Trophoblast cell (in vitro differentiated cells and primary cell): ENCODE data around the gene ZNF212.

Source experiments
- DNase-seq, 2 donors: peaks; one replicate each; pipeline ENCODE4 v3.0.0-alpha.2; 2016
- H2AFZ ChIP-seq: 2 replicates; pipeline ENCODE4 v1.6.1; 2013; ENCODE audit warnings: low read length, moderate library complexity, mild to moderate bottlenecking; ENCODE audit not compliant: insufficient read depth, poor library complexity
- H2AK5ac ChIP-seq: 2 replicates; pipeline ENCODE4 v1.6.1; 2013; ENCODE audit warnings: mild to moderate bottlenecking, low read length
- H2BK120ac ChIP-seq: 2 replicates; pipeline ENCODE4 v1.6.1; 2013; ENCODE audit warnings: low read length, mild to moderate bottlenecking, moderate library complexity; ENCODE audit not compliant: insufficient read depth, poor library complexity
- H2BK12ac ChIP-seq: 2 replicates; pipeline ENCODE4 v1.6.1; 2013; ENCODE audit warnings: mild to moderate bottlenecking, low read length, moderate library complexity
- H2BK5ac ChIP-seq: 2 replicates; pipeline ENCODE4 v1.6.1; 2013; ENCODE audit warnings: low read length, low read depth, moderate library complexity, mild to moderate bottlenecking; ENCODE audit not compliant: poor library complexity
- H3K14ac ChIP-seq: 2 replicates; pipeline ENCODE4 v1.6.1; 2013; ENCODE audit warnings: mild to moderate bottlenecking, low read length
- H3K18ac ChIP-seq: 2 replicates; pipeline ENCODE4 v1.6.1; 2013; ENCODE audit warnings: mild to moderate bottlenecking, low read length
- H3K23ac ChIP-seq: 2 replicates; pipeline ENCODE4 v1.6.1; 2013; ENCODE audit warnings: low read length
- H3K27ac ChIP-seq: 2 replicates; pipeline ENCODE4 v1.5.1; 2013; ENCODE audit warnings: low read depth, mild to moderate bottlenecking, inconsistent platforms, low read length, moderate library complexity
- H3K27me3 ChIP-seq: 2 replicates; pipeline ENCODE4 v1.6.1; 2013; ENCODE audit warnings: inconsistent platforms, mild to moderate bottlenecking, low read length, moderate library complexity; ENCODE audit not compliant: insufficient read depth
- H3K36me3 ChIP-seq, 2 experiments: 1 replicate in 1 of 2; 2 replicates in 1 of 2; pipeline ENCODE4 v1.6.1; 2013; ENCODE audit warnings: low read length in 2 of 2, mild to moderate bottlenecking in 2 of 2, moderate library complexity in 1 of 2; ENCODE audit not compliant: insufficient read depth in 2 of 2, control insufficient read depth in 1 of 2
- H3K4ac ChIP-seq: 2 replicates; pipeline ENCODE4 v1.6.1; 2013; ENCODE audit warnings: low read depth, mild to moderate bottlenecking, low read length, moderate library complexity
- H3K4me1 ChIP-seq, 2 experiments: 1 replicate in 1 of 2; 2 replicates in 1 of 2; pipeline ENCODE4 v1.6.1; 2013; ENCODE audit warnings: low read length in 2 of 2, mild to moderate bottlenecking in 2 of 2, moderate library complexity in 1 of 2; ENCODE audit not compliant: insufficient read depth in 2 of 2, control insufficient read depth in 1 of 2
- H3K4me2 ChIP-seq: 2 replicates; pipeline ENCODE4 v1.6.1; 2013; ENCODE audit warnings: inconsistent platforms, mild to moderate bottlenecking, low read length, moderate library complexity
- H3K4me3 ChIP-seq: 2 replicates; pipeline ENCODE4 v1.5.1; 2013; ENCODE audit warnings: mild to moderate bottlenecking, low read depth, low read length, inconsistent platforms
- H3K79me1 ChIP-seq: one replicate; pipeline ENCODE4 v1.6.1; 2013; ENCODE audit warnings: low read length
- H3K79me2 ChIP-seq: 2 replicates; pipeline ENCODE4 v1.6.1; 2013; ENCODE audit warnings: low read length, mild to moderate bottlenecking; ENCODE audit not compliant: control insufficient read depth, insufficient read depth, poor library complexity
- H3K9ac ChIP-seq: 2 replicates; pipeline ENCODE4 v1.6.1; 2013; ENCODE audit warnings: mild to moderate bottlenecking, low read length
- H3K9me3 ChIP-seq: 2 replicates; pipeline ENCODE4 v1.6.1; 2013; ENCODE audit warnings: low read depth, mild to moderate bottlenecking, control low read depth, inconsistent platforms, low read length; ENCODE audit not compliant: insufficient read depth
- H4K12ac ChIP-seq: 2 replicates; pipeline ENCODE4 v1.6.1; 2013; ENCODE audit warnings: low read depth, mild to moderate bottlenecking, low read length, moderate library complexity
- H4K8ac ChIP-seq: 2 replicates; pipeline ENCODE4 v1.6.1; 2013; ENCODE audit warnings: low read depth, mild to moderate bottlenecking, low read length, moderate library complexity
- H4K91ac ChIP-seq: one replicate; pipeline ENCODE4 v1.6.1; 2013; ENCODE audit warnings: low read depth, mild to moderate bottlenecking, low read length, moderate library complexity
- WGBS: extraction: QIAGEN DNeasy Blood & Tissue Kit; methylation state at CpG from one replicate; pipeline ENCODE4 v1.1.7; 2013; ENCODE audit warnings: missing lambda C conversion rate; ENCODE audit not compliant: insufficient read length, insufficient coverage; ENCODE audit errors: extremely low coverage; 5-methylcytosine and 5-hydroxymethylcytosine counted together

ZNF212 gene

DNA sequence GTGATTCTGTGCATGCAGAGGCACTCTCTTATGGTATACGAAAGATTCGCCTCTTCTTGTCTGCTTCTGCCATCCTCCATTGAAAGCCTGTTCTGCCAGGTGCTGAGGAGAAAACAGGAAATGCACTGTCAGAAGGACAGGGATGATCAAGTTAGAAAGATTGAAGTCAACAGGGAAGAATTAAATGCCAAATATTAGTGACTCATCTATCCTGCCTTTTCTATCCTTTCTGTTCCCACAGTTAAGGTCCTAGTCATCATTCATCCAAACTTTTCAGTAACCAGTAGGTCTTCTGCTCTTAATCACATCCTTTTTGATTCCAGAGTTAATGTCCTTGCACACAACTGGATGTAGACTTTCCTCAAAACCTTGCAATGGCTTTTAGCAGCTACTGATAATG, 17.7 kb downstream of the ZNF212 start:
- no peak overlapping the region for H3K4me3 ChIP-seq
- H3K27ac ChIP-seq, result no peak overlapping the region
- no peak overlapping the region for H4K8ac ChIP-seq
- no peak overlapping the region for H2AK5ac ChIP-seq
- no peak overlapping the region for H2AFZ ChIP-seq
- no peak overlapping the region for H3K14ac ChIP-seq
- DNase-seq, result no peak
- H3K23ac ChIP-seq, result no peak overlapping the region
- no peak overlapping the region for H4K91ac ChIP-seq
- peaks cover 2% of the 10 kb centered on the region for H3K79me2 ChIP-seq
- H3K4ac ChIP-seq, result no peak overlapping the region
- H3K9ac ChIP-seq, result no peak overlapping the region
- H3K36me3 ChIP-seq, result peaks cover 25 to 34% of the 10 kb centered on the region in 2 experiments
- H3K79me1 ChIP-seq, result peaks cover 5% of the 10 kb centered on the region
- H2BK5ac ChIP-seq, result no peak overlapping the region
- peaks cover 0 to 4% of the 10 kb centered on the region in 2 experiments for H3K4me1 ChIP-seq
- no peak overlapping the region for H4K12ac ChIP-seq
- H2BK120ac ChIP-seq, result no peak overlapping the region
- no peaks in the 10 kb centered on the region for H3K27me3 ChIP-seq
- no peak overlapping the region for H3K4me2 ChIP-seq
- H3K18ac ChIP-seq, result no peak overlapping the region
- H2BK12ac ChIP-seq, result no peak overlapping the region
- WGBS, result no CpG with 5 or more reads among the region's 2 CpGs
- H3K9me3 ChIP-seq, result no peaks in the 10 kb centered on the region

DNA sequence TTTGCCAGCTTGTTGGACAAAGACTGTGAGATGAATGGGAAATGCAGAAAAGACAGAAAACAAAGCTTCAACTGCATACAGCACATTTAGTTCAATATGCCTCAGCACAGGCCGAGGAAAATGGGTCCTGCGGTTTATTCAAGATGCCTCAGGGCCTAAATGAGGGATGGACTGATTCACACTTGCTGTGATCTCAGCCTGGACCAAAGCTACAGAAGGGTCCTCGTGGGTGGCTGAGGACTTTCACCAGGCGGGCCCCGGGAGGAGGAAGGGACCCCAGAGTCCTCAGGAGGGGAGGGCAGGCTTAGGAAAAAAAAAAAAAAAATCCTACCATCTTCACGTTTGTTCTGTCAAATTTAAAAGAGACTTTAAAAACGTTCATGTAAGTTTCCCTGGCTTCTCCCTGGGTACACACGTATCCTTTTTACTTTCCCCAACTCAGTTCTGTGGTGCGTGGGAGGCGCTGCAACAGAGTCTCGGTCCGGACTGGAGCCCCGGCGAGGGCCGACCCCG, 21.9 kb downstream of the ZNF212 start:
- Histone ChIP-seq H4K8ac (peak overlapping the region; percentile 85), H3K4me1 (peaks cover 6 to 8% of the 10 kb centered on the region in 2 experiments), H4K12ac (peak overlapping the region; percentile 57), H2BK12ac (no peak overlapping the region), H3K14ac (peak overlapping the region; percentile 54), H2AK5ac (no peak overlapping the region), H3K18ac (peak overlapping the region; percentile 38), H3K9ac (peak overlapping the region; percentile 61), H2BK120ac (peak overlapping the region; percentile 23), H3K4me2 (peak overlapping the region; percentile 92), H3K79me2 (peaks cover 6% of the 10 kb centered on the region), H2AFZ (peak overlapping the region; percentile 91), H2BK5ac (no peak overlapping the region), H3K27ac (peak overlapping the region; percentile 69), H3K23ac (no peak overlapping the region), H3K4ac (no peak overlapping the region), H3K79me1 (peaks cover 10% of the 10 kb centered on the region), H3K4me3 (peak overlapping the region; percentile 77), H3K9me3 (no peaks in the 10 kb centered on the region), H4K91ac (peak overlapping the region; percentile 71), H3K27me3 (no peaks in the 10 kb centered on the region), H3K36me3 (peaks cover 7 to 8% of the 10 kb centered on the region in 2 experiments)
- no CpG with 5 or more reads among the region's 16 CpGs for WGBS
- peak; percentile 54 to 81 for DNase-seq

DNA sequence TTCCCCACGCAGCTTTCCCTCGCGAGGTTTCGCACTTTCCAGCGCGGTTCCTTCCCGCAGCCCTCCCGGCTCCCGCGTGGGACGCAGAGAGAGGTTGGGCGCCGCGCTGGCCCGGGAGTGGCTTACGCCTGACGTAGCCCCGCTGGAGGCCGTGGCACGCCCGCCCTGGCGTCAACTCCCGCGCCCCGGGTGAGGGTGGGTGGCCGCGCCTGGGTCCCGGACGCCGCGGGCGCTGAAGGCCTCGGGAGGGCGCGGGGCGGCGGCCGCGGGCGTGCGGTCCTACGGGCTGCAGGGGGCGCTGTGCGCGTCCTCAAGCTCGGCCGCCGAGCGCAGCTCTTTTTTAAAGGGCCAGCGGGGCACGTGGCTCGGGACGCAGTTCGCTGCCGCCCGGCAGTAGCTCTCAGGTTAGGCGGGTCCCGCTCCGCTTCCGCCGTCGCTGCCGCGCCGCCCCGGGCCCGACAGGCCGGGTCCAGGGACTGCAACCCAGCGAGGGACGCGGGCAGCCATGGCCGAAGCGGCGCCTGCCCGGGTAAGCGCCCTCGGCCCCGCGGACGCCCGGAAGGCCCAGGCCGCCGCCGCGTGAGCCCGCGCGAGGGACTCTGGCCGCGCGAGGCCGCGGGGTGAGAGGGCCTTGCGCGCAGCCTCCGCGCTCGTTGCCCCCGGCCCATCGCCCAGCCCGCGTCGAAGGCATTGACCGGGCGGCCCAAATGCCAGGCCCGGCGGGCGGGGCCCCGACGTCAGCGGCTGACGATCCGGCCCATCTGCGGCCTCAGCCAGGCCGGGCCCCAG, 22.6 kb downstream of the ZNF212 start, which contains the start of gene ZNF783:
ZNF783 (plus strand) TSS at position 368 of the 789 bp plus-strand sequence; CDS start at position 506, 138 bp downstream.
- Histone ChIP-seq H4K8ac (peak within 1 kb of the TSS; percentile 85), H3K36me3 (peaks cover 13 to 14% of the 10 kb centered on the region in 2 experiments), H3K27me3 (no peaks in the 10 kb centered on the region), H3K79me2 (peaks cover 6% of the 10 kb centered on the region), H3K9ac (peak within 1 kb of the TSS; percentile 94), H3K23ac (no peak within 1 kb of the TSS), H3K9me3 (no peaks in the 10 kb centered on the region), H3K4me3 (peak within 1 kb of the TSS; percentile 77), H2BK12ac (peak within 1 kb of the TSS; percentile 26), H2AFZ (peak within 1 kb of the TSS; percentile 91), H2AK5ac (peak within 1 kb of the TSS; percentile 82), H3K4me2 (peak within 1 kb of the TSS; percentile 92), H2BK120ac (peak within 1 kb of the TSS; percentile 89), H3K14ac (peak within 1 kb of the TSS; percentile 89), H3K79me1 (peaks cover 10% of the 10 kb centered on the region), H3K18ac (peak within 1 kb of the TSS; percentile 91), H3K4me1 (peaks cover 6 to 8% of the 10 kb centered on the region in 2 experiments), H2BK5ac (peak within 1 kb of the TSS; percentile 70), H4K12ac (peak within 1 kb of the TSS; percentile 90), H3K27ac (peak within 1 kb of the TSS; percentile 69), H3K4ac (peak within 1 kb of the TSS; percentile 77), H4K91ac (peak within 1 kb of the TSS; percentile 94)
- DNase-seq, result peak; percentile 85 to 94
- no CpG with 5 or more reads among the region's 115 CpGs for WGBS

DNA sequence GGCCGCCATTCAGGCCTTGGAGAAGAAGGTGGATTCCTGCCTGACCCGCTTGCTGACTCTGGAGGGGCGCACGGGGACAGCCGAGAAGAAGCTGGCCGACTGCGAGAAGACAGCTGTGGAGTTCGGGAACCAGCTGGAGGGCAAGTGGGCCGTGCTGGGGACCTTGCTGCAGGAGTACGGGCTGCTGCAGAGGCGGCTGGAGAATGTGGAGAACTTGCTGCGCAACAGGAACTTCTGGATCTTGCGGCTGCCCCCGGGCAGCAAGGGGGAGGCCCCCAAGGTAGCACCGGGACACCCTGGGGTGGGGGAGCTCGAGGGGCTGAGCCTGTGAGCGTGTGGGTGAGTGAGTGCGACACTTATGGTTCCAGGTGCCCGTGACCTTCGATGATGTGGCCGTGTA, 27.0 kb downstream of the ZNF212 start:
- H3K27ac ChIP-seq, result no peak overlapping the region
- no peak overlapping the region for H2BK120ac ChIP-seq
- peaks cover 21% of the 10 kb centered on the region in 2 experiments for H3K36me3 ChIP-seq
- H3K4me2 ChIP-seq, result no peak overlapping the region
- no peak overlapping the region for H4K12ac ChIP-seq
- H2BK5ac ChIP-seq, result no peak overlapping the region
- H2AFZ ChIP-seq, result no peak overlapping the region
- H3K9ac ChIP-seq, result no peak overlapping the region
- H3K79me1 ChIP-seq, result peaks cover 10% of the 10 kb centered on the region
- no peak overlapping the region for H3K23ac ChIP-seq
- H4K8ac ChIP-seq, result no peak overlapping the region
- H3K4me3 ChIP-seq, result no peak overlapping the region
- no peak overlapping the region for H3K4ac ChIP-seq
- no CpG with 5 or more reads among the region's 21 CpGs for WGBS
- H3K9me3 ChIP-seq, result no peaks in the 10 kb centered on the region
- no peak overlapping the region for H2BK12ac ChIP-seq
- peaks cover 6% of the 10 kb centered on the region for H3K79me2 ChIP-seq
- H3K27me3 ChIP-seq, result no peaks in the 10 kb centered on the region
- peak; percentile 35 to 64 for DNase-seq
- H3K18ac ChIP-seq, result no peak overlapping the region
- no peak overlapping the region for H4K91ac ChIP-seq
- H3K4me1 ChIP-seq, result peaks cover 6 to 8% of the 10 kb centered on the region in 2 experiments
- no peak overlapping the region for H2AK5ac ChIP-seq
- no peak overlapping the region for H3K14ac ChIP-seq
